Neural progenitor cell (in vitro differentiated cells): ENCODE data around the gene COA4.

Experiments
- EZH2phosphoT487 ChIP-seq: fragments of 200-600 bp; sonication (generic); IDR thresholded peaks from 2 replicates; pipeline ENCODE4 v1.6.1; 2017; ENCODE audit warnings: antibody characterized with exemption
- TF ChIP-seq, protein P1 (sequence below): fragments of 200-600 bp; sonication (generic); IDR thresholded peaks from 2 replicates; pipeline ENCODE4 v1.5.1; 2017; ENCODE audit warnings: antibody characterized with exemption, mild to moderate bottlenecking

DNA sequence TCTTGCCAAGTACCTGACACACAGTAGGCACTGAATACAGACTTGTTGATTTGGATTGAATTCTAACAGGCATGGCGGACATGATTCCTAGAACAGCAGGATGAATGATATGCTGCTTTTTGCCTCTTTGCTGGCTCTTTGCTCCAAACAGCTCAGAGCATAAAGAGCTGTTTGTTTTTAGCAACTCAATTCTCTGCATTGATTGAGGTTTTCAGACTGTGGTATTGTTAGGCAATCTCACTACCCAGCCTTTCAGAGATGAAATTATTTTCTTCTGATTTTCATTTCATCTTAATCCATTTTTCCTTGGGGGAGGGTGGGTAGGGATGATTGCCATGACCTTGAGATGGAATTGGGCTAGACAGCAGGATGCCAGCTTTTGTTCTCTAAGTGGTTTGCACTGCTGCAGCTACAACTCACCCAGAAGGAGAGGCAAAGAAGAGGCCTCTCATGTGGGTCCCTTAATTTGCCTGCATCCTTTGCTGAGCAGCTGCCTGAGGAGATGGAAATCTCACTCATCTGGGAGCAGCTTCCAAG, 20.5 kb downstream of the COA4 start:
- TF ChIP-seq, protein P1, sequence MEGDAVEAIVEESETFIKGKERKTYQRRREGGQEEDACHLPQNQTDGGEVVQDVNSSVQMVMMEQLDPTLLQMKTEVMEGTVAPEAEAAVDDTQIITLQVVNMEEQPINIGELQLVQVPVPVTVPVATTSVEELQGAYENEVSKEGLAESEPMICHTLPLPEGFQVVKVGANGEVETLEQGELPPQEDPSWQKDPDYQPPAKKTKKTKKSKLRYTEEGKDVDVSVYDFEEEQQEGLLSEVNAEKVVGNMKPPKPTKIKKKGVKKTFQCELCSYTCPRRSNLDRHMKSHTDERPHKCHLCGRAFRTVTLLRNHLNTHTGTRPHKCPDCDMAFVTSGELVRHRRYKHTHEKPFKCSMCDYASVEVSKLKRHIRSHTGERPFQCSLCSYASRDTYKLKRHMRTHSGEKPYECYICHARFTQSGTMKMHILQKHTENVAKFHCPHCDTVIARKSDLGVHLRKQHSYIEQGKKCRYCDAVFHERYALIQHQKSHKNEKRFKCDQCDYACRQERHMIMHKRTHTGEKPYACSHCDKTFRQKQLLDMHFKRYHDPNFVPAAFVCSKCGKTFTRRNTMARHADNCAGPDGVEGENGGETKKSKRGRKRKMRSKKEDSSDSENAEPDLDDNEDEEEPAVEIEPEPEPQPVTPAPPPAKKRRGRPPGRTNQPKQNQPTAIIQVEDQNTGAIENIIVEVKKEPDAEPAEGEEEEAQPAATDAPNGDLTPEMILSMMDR, result no peak
- no peak for TF ChIP-seq EZH2phosphoT487
